ENCODE measurements around the gene ERMP1.
"Not testable (repeated sequence)": the region's sequence is repeated elsewhere in the genome, so short reads cannot be mapped to it uniquely, and the experiment has no call there.

The ERMP1 gene, protein sequence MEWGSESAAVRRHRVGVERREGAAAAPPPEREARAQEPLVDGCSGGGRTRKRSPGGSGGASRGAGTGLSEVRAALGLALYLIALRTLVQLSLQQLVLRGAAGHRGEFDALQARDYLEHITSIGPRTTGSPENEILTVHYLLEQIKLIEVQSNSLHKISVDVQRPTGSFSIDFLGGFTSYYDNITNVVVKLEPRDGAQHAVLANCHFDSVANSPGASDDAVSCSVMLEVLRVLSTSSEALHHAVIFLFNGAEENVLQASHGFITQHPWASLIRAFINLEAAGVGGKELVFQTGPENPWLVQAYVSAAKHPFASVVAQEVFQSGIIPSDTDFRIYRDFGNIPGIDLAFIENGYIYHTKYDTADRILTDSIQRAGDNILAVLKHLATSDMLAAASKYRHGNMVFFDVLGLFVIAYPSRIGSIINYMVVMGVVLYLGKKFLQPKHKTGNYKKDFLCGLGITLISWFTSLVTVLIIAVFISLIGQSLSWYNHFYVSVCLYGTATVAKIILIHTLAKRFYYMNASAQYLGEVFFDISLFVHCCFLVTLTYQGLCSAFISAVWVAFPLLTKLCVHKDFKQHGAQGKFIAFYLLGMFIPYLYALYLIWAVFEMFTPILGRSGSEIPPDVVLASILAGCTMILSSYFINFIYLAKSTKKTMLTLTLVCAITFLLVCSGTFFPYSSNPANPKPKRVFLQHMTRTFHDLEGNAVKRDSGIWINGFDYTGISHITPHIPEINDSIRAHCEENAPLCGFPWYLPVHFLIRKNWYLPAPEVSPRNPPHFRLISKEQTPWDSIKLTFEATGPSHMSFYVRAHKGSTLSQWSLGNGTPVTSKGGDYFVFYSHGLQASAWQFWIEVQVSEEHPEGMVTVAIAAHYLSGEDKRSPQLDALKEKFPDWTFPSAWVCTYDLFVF

DNA sequence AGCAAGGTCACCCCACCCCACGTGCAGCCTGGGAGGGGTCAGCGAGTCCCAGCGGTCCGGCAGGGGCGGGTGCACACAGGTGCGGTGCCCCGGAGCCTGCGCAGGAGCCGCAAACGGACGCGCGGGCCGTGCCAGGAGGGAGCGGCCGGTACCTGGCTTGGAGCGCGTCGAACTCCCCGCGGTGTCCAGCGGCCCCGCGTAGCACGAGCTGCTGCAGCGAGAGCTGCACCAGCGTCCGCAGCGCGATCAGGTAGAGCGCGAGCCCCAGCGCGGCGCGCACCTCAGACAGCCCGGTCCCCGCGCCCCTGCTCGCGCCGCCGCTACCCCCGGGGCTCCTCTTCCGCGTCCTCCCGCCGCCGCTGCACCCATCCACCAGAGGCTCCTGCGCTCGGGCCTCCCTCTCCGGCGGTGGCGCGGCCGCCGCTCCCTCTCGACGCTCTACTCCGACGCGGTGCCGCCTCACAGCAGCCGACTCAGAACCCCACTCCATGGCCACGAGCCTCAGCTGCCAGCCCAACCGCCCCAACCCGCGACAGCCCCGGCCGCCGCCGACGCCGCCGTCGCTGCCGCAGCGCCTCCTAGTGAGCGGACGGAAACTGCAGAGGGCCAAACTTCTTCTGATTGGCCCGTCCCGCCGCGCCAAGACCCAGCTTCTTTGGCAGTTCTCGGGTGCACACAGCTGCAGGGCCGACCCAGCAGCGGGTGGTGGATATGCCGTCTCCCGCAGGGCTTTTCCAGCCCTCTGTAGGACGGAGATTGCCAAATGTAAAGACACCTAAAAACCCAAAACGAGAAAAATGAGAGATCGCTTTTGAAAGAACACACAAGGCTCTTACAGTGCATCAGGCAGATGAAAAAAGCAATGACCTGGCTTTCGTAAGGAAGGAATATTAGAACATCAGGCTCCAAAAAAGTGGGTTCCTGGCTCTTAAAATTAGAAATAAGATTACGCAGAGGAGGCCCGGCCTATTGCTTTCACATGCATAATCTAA, at the start of gene ERMP1:
Gene ERMP1 (minus strand): TSS at position 580 of the 992 bp plus-strand sequence. CDS start 90 bp downstream, at position 490.
- DNase-seq, result peak; percentile 49

DNA sequence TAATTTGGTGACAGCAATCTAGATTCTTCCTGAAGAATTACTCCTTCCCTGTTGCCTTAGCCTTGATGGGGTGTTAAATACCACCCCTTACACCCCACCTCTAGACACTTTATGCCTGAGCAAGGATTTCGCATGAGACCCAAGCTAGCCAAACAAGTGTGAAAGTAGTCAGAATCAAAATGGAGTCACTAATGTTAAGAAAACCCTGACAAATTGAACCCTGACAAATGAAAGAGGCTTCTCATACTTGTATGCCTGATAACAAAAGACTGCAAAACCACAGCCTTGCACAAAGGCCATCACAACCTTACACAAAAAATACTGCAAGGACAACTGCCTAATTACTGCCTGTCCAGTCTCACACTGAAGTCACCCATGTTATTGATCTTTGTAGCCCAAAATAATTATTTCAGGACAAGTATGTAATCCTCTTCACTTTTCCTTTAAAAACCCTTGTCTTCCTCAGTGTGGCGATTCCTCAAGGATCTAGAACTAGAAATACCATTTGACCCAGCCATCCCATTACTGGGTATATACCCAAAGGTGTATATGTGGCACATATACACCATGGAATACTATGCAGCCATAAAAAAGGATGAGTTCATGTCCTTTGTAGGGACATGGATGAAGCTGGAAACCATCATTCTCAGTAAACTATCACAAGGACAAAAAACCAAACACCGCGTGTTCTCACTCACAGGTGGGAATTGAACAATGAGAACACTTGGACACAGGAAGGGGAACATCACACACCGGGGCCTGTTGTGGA, 49.5 kb upstream of the ERMP1 start:
- not testable (repeated sequence) for DNase-seq

DNA sequence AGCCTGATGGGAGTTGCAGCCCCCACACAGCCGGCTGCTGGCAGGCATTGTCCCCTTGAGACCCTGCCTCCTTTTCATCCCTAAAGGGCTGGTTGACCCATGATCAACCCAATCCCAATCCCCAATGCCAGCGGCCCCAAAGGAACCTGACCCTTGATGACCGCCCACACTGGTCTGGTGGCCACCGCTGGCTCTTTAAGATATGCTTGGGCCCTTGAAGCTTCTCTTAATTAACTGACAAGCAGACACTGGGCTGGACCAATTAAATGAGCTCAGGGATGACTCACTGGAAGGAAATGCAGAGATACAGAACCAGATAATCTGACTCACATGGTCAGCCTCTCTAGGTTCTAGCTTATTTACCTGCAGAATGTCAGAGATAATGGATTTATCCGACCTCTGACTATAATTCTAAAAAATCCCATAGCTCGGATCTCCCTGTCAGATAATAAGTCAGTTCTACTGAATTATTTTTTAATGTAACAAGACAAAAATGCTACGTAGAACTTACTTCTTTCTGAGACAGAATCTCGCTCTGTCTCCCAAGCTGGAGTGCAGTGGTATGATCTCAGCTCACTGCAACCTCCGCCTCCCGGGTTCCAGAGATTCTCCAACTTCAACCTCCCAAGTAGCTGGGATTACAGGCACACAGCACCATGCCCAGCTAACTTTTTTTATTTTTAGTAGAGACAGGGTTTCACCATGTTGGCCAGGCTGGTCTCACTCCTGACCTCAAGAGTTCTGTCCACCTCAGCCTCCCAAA, 46.7 kb upstream of the ERMP1 start:
- DNase-seq, result no peak

DNA sequence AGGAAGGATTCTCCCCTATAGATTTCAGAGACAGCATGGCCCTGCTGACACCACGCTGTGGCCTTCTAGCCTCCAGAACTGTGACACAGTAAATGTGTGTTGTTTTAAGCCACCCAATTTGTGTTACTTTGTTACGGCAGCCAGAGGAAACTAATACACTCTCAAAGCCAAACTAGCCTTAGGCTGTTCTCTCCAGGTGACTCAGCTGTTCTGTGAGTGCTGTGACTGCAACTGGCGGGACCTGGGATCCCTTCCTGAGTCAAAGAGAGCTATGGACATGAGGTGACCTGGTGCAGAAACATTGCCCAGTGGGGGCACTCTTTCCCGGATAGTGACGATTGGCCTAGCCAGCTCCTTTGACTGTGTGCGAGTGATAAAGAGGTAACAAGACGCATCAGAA, 43.8 kb upstream of the ERMP1 start:
- no peak for DNase-seq

DNA sequence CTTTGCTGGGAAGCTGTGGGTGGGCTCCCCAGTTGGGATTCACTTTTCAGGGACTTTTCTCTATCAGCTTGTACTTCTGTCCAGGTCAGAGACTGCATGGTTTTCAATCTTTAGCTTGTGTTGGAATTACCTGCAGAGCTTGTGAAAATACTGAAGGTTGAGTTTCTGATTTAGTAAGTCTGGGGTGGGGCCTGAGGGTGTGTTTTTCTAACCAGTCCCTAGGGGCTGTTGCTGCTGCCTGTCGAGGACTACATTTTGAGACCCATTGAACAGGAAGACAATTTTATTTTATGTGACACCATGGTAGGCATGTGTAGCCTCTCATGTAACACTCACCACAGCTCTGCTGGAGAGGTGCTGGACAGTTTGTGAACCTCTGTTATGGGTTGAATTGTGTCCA, 43.1 kb upstream of the ERMP1 start:
- DNase-seq, result no peak

DNA sequence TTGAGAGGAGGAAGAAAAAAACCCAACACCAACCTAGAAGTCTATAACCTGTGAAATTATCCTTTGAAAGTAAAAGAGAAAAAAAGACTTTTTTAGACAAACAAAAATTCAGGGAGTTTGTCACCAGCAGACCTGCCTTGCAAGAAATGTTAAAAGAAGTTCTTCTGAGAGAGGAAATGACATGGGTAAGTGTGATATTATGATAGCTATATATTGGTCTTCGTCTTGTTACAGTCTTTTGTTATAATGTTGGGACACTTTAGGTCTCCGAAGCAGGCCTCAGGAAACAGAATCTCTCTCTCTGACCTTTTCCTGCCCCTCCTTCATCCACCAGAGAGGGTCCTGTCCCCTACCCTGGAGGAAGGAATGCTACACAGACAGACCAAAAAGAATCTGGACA, 41.1 kb upstream of the ERMP1 start:
- no peak for DNase-seq

DNA sequence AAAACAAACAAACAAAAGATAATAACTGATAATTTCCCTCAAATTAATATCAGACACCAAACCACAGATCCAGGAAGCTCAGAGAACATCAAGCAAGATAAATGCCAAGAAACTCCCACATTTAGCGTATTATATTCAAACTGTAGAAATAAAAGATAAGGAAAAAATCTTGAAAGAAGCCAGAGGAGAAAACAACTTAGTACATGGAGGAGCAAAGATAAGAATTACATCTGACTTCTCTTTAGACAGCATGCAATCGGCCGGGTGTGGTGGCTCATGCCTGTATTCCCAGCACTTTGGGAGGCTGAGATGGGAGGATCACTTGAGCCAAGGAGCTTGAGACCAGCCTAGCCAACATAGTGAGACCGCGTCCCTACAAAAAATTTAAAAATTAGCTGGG, 40.5 kb upstream of the ERMP1 start:
- DNase-seq, result no peak

DNA sequence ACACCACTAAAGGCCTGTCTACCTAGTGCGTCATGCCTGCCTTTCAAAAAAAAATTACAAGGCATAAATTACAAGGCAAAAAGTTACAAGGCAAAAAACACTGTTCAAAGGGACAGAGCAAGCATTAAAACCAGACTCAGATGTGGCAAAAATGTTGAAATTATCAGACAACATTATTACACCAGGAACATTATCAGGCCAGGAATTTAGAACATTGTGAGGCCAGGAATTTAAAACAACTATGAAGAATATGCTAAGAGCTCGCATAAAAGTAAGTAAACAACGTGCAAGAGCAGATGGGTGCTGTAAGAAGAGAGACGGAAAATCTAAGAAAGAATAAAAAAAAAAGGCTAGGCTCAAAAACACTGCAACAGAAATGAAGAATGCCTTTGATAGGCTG, 39.6 kb upstream of the ERMP1 start:
- no peak for DNase-seq

DNA sequence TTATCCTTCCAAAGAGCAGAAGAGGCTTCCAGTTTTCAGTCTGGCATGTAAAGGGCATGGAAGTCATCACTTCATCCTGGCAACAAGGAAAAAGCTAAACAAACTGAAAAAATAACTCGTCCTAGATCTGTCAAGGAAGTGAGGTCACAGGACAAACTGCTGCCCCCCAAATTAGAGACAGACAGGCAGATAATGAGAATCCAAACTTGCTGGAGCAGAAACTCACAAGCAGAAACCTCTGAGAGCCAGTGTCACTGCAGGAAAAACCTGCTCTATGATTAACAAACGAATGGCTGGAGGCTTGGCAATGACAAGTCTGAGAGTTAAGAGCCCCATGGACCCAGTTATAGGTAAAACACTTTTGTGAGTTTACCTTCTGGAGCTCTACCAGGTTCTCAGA, 38.9 kb upstream of the ERMP1 start:
- no peak for DNase-seq

DNA sequence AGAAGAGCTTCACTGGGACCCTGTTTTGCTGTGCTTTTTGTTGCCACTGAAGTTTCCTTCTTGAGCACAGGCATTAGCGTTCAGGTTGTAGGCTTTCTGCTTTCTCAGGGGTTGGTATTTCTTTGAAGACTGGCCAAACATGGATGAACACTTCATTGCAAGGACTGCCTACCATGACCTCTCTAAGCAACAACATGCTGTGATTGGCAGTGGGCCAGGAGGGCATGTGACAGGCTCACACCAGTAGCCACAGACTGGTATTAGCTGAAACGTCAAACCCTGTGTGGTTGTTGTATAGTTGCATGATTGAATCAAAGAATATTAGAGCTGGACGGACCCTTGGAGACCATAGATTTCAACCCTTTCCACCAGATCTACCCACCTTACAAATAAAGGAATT, 37.8 kb upstream of the ERMP1 start:
- DNase-seq, result no peak

DNA sequence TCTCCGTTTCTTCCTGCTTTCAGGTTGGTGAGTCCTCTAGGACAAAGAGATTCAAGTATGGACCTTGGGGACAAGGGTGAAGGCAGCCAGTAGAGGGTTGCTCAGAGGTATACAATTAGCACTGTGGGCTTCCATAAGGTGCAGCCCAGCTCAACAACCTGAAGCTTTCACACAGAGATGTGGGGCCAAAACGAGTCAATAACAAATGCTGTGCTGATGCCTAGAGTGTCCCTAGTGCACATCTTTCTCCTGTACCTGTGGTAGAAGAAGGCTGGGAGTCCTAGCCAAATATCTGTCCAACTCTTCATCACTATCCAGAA, 37.1 kb upstream of the ERMP1 start:
- DNase-seq, result no peak

DNA sequence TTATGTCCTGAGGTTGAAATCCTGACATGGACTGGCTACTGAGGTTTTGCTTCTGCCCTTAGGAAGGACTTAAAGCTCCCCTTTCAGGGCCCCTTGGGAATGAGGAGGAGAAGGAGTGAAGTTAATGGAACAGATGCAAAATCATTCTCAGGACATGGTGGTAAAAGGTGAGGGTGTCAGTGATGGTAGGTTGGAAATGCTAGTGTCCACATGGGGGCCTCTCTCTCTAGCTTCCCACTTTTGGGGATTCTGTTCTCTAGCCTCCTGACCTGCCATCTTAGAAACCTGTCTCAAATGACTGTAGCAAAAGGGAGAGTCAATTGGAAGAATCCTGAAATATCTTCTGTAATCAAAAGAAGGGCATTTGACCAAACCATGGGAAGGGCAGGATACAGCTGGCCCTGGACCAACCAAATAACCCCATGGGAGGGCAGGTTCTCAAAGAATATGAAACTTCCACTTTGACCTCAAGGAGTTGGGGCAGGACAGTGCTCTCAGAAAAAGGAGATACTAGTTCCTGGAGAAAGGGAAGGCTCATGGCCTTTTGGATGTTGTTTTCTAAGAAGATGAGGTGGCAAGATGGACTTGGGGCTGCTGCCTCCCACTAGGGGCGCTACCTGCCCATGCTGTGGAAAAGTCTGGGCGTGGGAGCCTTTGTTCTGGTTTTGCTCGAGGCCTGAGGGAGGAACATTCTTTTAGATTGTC, 36.5 kb upstream of the ERMP1 start:
- DNase-seq, result no peak

DNA sequence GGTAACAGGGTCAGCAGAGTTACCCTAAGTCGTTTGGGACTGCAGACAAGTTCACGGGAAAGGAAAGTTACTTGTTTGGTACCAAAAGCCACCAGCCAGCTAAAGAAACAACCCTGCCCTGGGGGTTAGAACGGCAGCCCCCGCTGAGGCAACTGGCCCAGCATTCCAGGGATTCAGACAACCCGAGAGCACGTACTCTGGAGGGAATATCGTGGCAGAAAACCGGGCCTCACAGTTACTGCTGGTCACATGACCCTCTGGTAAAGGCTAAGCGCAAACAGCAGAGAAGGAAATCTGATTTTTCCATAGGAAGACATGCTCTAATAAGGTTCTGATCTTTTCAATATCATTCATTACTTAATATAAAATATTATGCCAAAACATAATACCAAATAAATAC, 35.3 kb upstream of the ERMP1 start:
- DNase-seq, result no peak

DNA sequence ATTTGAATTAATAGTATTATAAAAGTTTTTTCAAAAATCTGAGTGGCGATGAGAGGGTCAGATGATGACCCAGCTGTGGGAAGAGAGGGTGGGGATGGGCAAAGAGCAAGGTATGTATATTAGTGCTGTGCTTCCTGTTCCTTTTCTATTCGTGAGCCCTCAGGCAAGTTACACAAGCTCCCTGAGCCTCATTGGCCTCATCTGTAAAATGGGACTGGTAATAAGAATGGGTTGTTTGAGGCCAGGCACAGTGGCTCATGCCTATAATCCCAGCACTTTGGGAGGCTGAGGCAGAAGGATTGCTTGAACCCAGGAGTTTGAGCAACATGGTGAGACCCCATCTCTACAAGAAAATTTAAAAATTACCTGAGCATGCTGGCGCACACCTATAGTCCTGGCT, 33.8 kb upstream of the ERMP1 start:
- no peak for DNase-seq

DNA sequence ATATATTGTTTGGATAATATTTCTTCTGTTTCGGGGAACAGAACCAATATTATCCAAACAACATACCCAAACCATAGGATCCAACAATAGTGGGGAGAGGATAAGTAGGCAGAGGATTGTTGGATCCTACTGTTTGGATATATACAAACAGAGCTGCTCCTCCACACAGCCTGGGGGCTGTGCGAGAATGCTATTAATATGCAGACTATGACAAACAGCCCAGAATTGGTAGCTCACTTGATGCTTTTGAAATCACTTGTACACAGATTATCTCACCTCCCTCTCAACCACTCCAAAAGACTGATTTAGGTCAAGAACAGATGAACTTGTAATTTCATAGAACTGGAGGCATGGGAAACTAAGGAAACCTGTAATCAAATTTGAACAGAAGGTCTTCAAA, 33.4 kb upstream of the ERMP1 start:
- no peak for DNase-seq

DNA sequence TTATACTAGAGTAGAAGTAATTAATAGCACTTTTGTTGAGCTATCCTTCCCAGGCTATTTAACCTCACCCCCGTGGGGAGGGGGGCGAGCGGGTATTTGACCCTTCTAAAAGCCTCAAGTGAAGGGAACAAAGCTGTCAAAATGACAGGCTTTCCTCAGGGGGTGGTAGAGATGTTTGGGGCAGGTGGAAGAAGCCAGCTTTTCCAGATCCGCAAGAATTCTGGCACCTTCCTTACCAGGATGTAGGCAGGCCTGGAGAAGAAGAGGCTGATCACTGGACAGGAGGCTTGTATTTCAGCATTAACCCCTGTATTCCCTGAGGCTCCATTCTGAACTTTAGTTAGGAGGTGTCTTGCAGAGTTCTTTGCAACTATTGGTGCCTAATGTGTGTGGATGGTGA, 31.5 kb upstream of the ERMP1 start:
- DNase-seq, result no peak

DNA sequence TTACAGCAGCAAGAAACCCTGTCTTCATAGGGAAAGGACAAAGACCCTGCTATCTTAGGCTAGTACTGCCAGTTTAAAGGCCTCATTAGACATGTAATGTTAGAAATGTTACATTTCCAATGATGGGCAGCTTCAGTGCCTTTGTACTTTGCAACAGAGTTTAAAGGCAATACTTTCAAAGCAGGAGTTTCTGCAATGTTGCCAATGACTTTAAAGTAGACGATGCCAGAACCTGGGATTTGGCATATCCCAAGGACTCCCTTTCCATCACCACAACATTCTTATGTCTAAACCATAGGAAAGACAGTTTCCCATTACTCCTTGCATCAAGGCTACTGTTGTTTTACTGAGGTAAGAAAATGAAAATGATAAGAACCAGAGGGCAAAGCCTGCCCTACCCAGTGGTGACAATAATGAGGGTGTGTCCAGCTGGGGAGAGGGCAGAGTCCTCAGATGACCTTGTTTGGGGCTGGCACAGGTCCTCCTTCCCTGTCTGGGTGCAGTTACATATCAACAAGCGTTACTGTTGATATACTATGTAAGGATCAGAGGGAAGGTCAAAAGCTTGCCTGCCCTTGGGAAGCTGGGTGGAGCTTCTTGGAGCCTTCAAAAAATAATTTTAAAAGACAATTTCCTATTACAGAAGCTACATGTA, 30.3 kb upstream of the ERMP1 start:
- DNase-seq, result no peak

DNA sequence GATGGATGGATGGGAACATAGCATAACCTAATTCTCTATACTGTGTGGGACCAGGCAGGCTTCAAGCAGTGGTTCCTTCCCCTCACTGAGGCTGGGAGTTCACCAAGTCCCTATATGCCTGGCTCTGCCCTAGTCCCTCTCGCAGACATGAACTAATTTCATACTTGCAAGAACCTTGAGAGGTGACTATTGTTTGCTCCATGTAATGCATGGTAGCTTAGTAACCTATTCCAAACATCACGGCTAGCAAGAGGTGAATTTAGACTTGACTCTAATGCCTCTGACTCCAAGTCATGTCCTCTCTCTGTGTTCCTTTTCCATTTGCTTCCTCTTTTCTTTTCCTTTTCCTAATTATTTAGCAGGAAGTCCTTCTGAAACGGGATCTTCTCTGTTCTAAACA, 25.9 kb upstream of the ERMP1 start:
- no peak for DNase-seq

DNA sequence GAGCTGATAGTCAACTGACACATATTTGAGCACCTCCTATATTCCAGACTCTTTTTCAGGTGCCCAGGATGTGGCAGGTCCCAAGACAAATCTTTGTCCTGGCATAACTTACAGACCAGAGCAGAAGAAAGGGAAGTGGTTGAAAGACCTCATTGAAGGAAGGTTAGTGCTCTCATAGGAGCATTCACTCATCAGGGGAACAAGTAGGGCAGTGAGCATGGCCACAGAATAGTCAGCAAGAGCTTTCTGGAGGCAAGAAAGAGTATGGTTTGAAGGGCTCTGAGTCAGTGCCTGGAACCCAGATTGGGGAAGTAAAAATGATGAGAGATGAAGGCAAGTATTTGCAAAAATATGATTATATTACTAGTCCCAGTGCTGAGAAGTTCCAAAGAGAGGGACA, 25.0 kb upstream of the ERMP1 start:
- no peak for DNase-seq

DNA sequence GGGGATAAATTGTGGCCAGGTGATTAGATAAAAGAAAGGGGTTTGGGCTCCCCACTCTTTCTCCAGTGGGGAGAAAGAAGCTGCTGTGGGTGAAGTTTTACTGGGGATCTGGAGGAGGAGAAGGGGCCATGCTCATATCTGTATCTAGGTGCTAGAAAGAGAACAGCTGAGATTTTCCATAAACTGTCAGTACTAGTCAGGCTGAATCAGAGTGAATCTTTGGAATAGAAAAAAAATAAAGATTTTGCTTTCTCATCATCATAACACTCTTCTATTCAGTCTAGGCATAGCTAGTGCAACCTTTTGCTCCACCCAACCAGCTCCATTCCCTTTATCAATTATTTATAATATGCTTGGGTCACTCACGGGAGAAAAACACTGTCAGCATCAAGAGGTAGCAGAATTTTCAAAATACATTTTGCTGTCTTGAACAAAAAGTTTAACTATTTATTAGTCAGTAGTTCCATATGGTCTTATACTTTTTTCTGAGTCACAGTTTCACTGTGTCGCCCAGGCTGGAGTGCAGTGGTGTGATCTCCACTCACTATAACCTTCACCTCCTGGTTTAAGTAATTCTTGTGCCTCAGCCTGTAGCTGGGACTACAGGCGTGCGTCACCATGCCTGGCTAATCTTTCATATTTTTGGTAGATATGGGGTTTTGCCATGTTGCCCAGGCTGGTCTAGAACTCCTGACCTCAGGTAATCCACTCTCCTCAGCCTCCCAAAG, 21.3 kb upstream of the ERMP1 start:
- no peak for DNase-seq

Data from NCI-H2081 treated with DMSO at 0.1 percent for 48 hours (cell line).